Right ventricle myocardium superior (tissue), 1 donor: ENCODE measurements around the gene RASAL1. TPM values are rescaled to one million over a fixed set of nuclear protein-coding genes. Genes with fewer than 3 reads are reported as not detected.

Experiments used
- ATAC-seq: fragments of 200-7000 bp; cut with Tn5 transposase; one replicate; pipeline ENCODE4 v1.9.1; 2020; ENCODE audit warnings: mild to moderate bottlenecking; ENCODE audit not compliant: poor library complexity
- DNase-seq: peaks from one replicate; pipeline ENCODE4 v3.0.0-alpha.2; 2020
- intact Hi-C: fragments of 100-400 bp; cut with DNase I; formaldehyde crosslinking; loops from one replicate; pipeline ENCODE4 v1.11.2; 2022
- total RNA-seq: library from RNA; stranded (reverse); fragmentation: NEBNext Ultra II Directional; extraction: Animal tissue kit (Norgen Biotek cat#: 25700); gene quantifications from one replicate; pipeline ENCODE4 v1.2.1, GENCODE V29; 2021
- donor health status: DM: no; HTN: yes; CAD: no; lungs with severe emphysema.

Gene RASAL1
- total RNA-seq, 1 donor from 2014 or later, result not detected

DNA sequence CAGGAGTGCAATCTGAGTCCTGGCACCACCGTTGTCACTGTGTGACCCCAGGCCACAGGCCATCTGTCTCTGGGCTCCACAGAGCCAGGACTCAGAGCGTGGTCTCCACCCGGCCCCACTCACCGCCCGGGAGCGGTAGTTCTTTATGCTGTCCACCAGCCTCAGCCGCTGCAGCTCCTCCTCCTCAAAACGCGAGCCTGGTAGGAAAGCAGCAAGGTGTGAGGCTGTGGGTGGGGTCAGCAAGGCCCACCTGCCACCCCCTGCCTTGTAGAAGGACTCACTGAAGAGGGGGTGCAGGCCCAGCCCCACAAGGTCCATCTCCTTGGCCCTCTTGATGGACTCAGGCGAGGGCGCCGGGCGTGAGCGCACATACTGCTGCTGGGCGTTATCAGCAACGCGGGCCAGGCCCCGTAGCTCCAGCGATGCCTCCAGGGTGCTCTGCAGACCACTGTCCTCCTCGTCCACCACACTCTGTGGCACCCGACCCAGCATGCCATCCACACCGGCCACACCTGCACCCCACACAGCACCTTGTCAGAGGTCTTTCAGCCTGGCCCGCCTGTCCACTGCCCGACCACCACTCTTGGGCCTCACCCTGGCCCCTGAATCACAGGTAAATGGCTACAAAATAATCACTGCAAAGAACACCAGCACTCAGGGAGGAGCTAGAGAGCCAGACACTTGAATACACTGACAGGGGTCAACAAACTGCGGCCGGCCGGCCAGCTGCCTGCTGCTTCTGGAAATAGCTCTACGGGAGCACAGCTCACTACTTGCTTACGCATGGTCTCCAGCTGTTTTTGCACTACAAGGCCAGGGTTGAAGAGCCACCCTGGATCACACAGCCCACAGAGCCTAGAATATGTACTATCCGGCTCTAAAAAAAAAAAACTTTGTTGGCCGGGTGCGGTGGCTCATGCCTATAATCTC is 30.2 kb upstream of the RASAL1 start:
- ATAC-seq, result no peak
- no peak for DNase-seq
- intact Hi-C loops, result no loop called here

- DNase-seq, result no peak
- intact Hi-C loops, result no loop called here
- no peak for ATAC-seq
These were observed 28.5 kb upstream of the RASAL1 start for GRCh38 chr12:113164014-113164413.

DNA sequence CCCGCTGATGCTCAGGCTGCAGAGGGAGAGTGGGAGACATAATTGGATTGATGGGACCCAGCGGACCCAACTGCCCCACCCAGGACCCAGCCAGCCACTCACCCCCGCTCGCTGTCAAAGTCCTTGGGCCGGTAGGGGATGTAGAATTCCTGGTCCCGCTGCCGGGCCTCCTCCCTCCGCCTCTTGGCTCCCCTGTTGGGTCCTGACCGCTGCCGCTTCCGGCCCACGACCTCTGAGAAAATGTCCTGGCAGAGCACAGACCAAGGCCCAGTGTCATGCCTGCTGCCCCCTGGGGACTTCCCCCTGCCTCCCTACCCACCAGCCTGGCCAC is 27.4 kb upstream of the RASAL1 start:
- intact Hi-C loops, result no loop called here
- no peak for ATAC-seq
- no peak for DNase-seq

GRCh38 chr12:113162102-113163029 is 26.8 kb upstream of the RASAL1 start:
- DNase-seq, result no peak
- intact Hi-C loops, result no loop called here
- peak; percentile 68 for ATAC-seq

GRCh38 chr12:113161415-113162016 is 26.0 kb upstream of the RASAL1 start:
- intact Hi-C loops, result no loop called here
- DNase-seq, result no peak
- ATAC-seq, result no peak

- intact Hi-C loops, result no loop called here
- DNase-seq (no peak), ATAC-seq (no peak)
These were observed 24.4 kb upstream of the RASAL1 start for GRCh38 chr12:113159937-113160336.

GRCh38 chr12:113158439-113159203 is 23.1 kb upstream of the RASAL1 start:
- intact Hi-C loops, result no loop called here
- ATAC-seq (no peak), DNase-seq (no peak)

DNA sequence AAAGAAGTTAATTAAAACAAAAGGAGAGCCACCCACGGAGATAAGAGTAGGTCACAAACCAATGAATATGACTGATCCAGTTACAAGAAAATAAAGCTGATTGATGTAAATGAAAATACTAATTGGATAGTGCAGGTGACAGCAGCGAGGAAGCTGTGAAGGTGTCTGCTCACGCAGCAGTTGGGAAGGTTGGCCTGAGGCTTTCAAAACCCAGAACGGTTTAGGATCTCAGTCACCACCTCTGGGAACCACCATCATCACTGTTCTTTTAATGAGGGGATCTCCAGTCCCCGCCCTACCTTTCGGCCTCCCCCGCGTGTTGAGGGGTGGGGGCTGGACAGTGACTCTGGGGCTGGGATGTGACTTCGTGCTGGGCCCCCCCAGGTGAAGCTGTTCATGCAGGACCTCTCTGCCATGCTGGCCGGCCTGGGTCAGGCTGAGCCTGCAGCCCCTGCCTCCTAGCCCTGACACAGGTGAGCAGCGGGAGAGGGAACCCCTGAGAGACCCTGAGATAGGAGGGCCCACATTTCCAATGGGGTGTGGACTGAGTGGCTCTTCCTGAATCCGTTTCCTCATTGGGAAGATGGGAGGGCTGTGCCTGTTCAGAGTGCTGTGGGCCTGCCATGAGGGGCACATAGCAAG is 21.8 kb upstream of the RASAL1 start:
- ATAC-seq (no peak), DNase-seq (no peak)
- intact Hi-C loops, result no loop called here

DNA sequence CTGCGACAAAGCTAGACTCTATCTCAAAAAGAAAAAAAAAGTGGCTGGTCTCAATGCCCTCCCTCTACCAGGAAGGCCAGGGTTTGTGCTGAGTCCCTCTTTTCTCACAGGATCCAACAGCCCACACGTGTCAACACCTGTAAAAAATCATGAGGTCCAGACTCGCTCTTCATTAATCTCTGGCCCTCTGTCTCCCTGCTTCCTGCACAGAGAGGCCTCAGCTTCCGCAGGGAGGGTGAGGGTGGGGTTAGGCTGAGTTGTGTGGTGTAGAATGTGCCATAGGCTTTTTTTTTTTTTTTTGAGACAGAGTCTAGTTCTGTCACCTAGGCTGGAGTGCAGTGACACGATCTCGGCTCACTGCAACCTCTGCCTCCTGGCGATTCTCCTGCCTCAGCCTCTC is 20.1 kb upstream of the RASAL1 start:
- intact Hi-C loops, result no loop called here
- DNase-seq (no peak), ATAC-seq (no peak)

- intact Hi-C loops, result no loop called here
These were observed 19.5 kb upstream of the RASAL1 start for GRCh38 chr12:113155060-113155459.

GRCh38 chr12:113154351-113154973 is 18.9 kb upstream of the RASAL1 start:
- DNase-seq, result no peak
- ATAC-seq, result no peak
- intact Hi-C loops, result loop anchor here (5.0 kb wide), 1 partner anchor 107 kb away; no protein-coding TSS in a partner anchor

More at GRCh38 chr12:113155060-113155459, 19.5 kb upstream of the RASAL1 start:
- no peak for ATAC-seq
- DNase-seq, result no peak

DNA sequence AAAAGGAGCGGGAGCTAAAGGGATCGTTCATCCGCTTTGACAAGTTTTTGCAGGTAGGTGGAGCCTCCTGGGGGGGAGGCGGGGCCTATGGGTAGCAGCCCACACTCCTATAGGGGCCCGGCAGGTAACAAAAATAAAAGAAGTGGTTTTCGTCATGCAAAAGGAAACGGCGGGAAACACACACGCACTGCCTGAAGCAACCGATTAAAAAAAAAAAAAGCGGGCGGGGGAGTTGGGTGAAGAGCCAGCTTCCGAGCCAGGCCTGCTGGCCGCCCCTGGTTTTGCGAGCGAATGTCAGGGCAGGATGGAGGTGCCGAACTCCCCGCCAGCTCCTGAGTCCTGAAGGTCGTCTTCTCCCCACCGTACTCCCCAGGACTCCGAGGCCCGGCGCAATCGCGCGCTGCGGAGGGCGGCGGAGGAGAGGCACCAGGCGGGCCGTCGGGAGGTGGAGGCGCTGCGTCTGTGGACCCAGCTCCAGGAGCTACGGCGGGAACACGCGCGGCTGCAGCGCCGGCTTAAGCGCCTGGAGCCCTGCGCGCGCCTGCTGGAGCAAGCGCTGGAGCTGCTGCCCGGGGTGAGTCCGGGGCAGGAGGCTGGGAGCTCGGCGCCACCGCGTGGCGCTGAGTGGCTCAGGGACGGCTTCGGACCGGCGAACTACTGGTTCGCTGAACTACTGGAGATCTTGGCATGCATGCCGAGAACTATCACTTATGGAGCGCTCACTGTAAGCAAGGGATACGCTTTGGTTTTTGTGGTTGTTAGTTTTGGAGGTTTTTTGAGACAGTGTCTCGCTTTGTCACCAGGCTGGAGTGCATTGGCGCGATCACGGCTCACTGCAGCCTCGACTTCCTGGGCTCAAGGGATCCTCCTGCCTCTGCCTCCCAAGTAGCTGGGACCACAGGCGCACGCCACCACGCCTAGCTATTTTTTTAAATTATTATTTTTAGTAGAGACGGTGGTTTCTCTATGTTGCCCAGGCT is 17.6 kb upstream of the RASAL1 start:
- intact Hi-C loops, result loop anchor here (5.0 kb wide), 1 partner anchor 106 kb away; no protein-coding TSS in a partner anchor
- peak; percentile 83 for DNase-seq
- ATAC-seq, result peak; percentile 93

- DNase-seq (no peak), ATAC-seq (no peak)
- intact Hi-C loops, result loop anchor here (5.0 kb wide), 1 partner anchor 105 kb away; no protein-coding TSS in a partner anchor
These were observed 16.8 kb upstream of the RASAL1 start for GRCh38 chr12:113152196-113152834.

DNA sequence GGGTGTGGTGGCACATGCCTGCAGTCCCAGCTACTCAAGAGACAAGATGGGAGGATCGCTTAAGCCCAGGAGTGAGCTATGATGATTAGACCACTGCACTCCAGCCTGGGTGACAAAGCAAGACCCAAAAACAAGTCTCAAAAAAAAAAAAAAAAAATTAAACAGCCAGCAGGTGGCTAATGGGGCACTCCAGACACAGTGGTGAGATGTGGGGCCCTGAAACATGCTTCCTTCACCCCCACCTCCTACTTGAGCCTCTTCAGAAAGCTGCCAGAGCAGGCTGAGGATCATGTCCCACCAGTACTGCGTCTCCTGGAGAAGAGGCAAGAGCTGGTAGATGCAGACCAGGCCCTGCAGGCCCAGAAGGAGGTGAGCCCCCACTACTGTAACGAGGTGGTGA is 16.1 kb upstream of the RASAL1 start:
- DNase-seq (no peak), ATAC-seq (no peak)
- intact Hi-C loops, result loop anchor here (5.0 kb wide), 1 partner anchor 104 kb away; no protein-coding TSS in a partner anchor

GRCh38 chr12:113149361-113150150 is 14.0 kb upstream of the RASAL1 start, which contains the start of gene CFAP73:
CFAP73 (plus strand) TSS chr12:113149724; CDS start chr12:113149858, 134 bp downstream.
- ATAC-seq (peak; percentile 81), DNase-seq (peak; percentile 82)
- intact Hi-C loops, result loop anchor here (5.0 kb wide), 1 partner anchor 102 kb away; no protein-coding TSS in a partner anchor
